ENCODE measurements around the gene SLC25A10.

SLC25A10 gene

DNA sequence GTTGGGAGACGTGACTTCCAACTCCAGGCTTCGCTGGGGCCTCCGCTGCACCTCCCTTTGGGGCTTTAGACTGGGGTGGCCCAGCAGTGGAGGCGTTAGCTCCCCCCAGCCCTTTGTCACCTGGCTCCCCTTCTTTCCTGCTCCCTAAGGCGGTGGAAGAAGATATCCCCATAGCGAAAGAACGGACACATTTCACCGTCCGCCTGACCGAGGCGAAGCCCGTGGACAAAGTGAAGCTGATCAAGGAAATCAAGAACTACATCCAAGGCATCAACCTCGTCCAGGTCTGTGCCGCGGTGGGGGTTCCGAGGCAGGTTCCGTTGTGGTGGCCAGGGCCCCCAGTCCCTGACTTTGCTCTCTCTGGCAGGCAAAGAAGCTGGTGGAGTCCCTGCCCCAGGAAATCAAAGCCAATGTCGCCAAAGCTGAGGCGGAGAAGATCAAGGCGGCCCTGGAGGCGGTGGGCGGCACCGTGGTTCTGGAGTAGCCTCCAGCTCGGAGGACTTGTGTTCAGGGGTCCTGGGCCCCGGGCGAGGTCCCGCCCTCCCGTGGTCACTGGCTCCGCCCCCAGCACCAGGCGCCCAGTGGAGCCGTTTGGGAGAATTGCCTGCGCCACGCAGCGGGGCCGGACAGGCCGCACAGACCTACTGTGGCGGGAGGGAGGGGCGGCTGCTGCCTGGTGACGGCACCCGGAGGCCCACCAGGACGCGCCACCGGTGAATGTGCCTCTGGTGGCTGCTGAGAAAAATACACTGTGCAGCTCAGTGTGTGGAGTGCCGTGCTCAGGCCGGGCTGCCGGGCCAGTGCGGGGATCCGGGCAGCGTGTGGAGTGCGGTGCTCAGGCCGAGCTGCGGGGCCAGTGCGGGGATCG is 5.1 kb upstream of the SLC25A10 start:
- DNase-seq = no peak

DNA sequence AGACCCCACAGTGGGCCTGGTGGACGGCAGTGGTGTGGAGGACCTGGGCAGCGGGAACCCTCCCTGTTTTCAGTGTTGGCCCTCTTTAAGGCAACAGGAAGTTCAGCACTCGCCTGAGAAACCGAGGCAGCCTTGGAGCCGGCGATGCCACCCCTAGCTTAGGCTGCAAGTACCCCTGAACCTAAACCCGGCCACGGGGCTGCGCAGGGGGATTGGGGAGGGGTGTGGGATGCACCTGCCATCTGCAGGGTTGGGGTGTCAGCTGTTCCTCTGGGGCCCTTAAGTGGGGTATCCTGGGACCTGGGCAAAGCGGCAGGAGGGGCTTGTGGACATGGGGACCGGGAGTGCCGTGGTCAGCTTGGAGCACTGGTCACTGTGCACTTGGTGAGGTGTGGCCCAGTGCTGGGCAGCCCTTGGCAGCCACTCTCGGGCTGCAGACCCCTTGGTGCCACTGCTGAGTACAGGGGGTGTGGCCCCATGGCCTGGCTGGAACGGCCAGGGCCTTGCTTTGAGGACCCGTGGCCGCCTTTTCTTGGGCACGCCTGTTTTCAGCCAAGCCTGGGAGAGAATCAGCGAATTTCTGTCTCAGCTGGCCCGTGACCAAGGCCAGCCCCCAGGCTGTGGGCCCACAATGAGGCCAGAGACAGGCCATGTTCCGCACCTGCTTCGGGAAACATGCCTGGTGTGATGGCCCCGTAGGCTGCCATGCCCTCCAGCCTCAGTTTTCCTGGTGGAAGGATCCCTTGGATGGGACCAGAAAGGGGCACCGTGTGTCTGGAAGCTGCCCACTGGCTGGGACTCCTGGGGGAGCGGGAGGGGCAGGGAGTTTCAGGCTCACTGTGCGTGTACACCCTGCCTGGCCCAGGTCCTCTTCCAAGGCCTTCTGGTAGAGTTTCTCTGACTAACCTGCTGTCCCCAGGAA is 4.1 kb upstream of the SLC25A10 start:
- DNase-seq = no peak

DNA sequence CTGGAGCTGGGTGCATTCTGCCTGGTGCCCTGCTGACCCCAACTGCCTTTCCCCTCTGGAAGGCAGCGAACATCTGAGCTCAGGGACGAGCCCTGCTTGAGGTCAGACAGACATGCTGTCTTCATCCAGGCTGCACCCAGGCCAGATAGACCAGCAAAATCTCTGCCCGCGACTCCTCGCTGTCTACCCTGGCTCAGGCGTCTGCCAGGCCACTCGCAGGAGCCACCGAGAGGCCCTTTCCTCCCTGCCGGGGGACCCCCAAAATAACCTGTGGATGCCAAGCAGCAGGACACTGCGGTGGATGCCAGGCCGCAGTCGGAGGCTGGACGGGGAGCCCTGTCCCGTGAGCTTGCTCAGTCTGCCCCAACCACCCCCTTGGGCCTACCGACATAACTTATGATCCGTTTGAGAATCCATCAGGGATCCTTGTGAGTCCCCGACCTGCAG is 3.3 kb upstream of the SLC25A10 start:
- DNase-seq = no peak

DNA sequence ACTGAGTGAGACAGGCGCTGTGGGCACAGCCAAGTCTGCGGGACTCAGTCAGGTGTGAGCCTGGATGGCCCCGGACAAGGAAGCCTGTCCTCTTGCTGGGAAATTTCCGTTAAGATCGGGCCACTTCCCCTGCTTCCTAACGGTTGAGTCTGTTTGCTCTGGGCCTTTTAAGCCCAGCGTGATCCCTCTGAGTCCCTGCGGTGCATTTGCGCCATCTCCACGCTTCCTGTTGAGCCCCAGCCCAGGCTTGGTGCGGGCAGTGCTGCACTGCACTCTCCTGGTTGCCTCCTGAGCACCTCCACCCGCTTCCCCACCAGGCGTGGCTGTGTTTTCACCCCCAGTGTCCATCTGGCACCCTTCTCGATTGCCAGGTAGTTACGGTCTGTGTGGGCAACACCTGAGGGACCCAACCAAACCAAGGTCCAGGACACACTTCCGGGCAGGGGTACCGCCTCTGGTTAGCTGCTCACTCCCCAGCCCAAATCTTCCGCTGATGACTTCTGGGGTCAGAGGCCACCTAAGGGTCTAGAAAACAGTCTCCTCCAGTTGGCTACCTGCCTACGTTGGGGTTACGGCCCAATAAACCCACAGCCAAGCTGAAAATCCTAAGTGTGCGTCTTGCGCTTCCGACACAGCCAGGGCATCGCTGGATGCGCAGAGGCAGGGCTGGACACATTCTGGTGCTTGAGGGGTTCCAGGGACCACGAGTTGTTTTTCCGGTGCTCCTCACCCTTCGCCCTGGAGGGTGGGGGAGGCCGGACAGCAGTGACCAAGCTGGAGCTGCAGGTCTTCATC is 1.4 kb upstream of the SLC25A10 start:
- no peak for DNase-seq

DNA sequence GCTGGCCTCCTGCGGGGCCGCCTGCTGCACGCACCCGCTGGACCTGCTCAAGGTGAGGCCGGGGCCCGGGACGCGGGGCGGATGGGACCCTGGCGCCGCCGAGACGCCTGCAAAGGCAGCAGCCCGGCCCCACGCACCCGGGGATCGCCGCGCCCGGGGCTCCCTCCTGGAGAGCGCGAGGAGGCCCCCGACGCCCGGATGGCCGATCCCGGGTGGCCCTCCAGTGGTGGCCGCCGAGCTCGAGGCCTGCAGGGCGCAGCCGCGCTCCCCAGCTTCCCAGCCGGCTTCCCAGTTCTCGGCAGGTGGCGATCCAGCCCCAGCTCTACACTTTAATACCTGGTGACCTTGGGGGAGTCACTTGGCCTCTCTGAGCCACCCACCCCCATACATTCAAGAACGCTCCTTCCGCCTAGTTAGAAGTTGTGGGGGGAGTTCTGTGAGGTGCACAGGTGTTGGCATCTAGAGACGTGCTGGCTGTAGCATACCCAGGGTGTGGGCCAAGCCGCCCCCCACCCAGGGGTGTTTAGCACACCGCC is 452 bp downstream of the SLC25A10 start:
- no peak for DNase-seq

DNA sequence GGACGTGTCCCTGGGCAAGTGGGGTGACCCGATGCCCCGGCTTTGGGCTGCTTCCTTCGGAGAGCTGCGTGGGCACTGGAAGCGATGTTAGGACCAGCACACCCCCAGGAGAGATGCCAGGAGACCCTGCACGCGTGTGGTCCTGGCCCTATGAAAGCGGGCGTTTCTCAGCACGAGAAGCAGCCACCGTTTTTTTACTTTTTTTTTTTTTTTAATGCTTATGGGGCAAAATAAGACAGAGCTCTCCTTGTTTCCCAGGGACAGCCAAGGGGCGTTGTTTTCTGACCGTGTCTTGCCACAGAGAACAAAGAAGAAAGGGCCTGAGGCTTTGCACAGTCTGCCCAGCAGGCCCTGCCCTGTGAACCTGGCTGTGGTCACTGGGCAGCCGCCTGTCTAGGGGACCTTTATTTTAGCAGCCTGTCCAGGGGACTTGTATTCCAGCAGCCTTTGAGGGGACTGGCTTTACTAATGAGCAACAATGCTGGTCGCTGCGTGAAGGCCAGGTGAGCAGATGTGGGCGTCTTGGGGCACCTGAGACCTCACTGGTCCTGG is 996 bp downstream of the SLC25A10 start:
- no peak for DNase-seq

DNA sequence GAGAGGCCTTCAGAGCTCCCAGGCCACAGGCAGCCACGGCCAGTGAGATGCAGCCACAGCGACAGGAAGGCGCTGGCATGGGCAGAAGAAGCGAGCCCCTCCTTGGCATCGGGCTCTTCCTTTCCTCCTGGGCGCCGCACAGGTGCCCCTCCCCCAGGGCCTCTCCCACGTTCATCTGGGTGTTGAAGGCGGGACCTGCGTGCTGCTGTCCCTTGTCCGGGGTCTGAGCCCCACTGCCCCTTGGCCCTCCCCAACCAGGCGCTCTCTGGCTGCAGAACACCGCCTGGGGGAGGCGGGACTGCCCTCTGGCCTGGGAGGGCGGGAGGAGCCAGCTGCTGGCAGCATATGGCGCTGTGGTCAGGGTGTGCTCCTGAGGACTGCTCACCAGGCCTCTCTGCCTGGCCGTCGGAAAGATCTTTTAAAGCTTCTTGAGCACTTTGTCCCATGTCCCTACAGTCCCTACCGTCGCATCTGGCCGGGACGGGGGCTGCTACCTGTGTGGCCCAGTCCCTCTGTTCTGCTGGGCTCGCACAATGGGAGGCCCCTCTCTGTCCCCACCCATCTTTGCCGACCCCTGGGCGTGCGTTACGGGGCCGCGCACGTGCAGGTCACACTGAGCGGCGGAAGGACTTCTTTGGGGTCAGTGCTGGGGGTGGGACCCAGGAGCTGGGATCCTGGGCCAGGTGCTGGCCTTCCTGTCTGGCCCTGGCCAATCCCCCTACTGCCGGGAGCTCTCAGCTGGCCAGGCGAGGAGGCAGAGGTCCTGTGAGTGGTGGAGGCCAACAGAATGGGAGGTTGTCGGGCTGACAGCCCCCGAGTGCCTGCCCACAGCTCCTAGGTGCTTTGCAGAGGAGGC is 1.7 kb downstream of the SLC25A10 start:
- DNase-seq = no peak

DNA sequence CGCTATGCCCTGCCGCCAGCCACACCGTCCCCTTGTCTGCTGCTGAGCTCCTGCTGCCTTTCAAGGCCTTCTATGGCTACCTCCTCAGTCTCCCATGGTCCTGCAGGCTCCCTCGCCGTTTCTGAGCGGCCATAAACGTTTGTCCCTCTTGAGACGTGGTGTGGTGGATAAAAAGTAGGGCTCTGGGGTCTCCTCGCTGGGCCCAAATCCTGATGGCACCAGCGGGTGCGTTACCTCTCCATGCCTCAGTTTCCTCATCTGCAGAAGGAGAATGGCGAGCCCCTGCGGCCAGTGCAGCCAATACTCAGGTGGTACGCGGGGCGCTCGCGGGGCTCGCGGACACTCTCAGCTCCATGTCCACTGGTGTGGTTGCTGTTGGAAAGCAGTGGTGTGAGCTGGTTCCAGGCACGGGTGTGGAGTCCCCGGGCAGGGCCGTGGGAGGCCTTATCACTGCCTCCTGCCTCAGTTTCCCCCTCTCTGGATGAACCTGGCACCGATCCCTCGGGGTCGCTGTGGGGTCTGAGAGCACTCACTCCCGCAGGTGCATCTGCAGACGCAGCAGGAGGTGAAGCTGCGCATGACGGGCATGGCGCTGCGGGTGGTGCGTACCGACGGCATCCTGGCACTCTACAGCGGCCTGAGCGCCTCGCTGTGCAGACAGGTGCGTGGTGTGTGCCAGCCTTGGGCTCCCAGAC is 2.5 kb downstream of the SLC25A10 start:
- DNase-seq = no peak

DNA sequence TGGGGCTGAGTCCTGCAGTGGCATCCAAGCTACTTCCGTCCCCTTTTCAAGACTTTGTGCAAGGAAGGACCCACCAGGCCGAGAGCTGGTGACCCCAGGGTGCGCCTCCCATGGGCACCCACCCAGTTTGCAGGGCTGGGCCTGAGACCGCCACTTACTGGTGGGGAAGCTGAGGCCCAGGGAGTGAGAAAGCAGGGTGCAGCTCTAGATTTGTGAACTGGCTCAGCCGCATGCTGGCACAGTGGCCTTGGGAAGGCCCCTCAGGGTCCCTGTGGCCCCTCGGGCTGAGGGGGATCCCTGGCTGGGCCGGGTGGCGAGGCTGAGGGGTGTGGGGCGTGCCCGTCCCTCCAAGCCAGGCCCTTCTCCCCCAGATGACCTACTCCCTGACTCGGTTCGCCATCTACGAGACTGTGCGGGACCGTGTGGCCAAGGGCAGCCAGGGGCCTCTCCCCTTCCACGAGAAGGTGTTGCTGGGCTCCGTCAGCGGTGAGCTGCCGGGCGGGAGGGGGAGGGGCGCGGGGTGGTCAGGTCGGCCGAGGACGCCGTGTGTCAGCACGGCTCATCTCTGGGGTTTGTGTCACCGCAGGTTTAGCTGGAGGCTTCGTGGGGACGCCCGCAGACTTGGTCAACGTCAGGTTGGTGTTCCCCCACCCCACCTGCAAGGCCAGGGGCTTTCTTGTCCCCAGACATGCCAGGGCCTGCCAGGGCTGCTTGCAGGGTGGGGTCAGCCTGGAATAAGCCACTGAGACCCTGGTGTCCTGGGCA is 3.2 kb downstream of the SLC25A10 start:
- DNase-seq = no peak

DNA sequence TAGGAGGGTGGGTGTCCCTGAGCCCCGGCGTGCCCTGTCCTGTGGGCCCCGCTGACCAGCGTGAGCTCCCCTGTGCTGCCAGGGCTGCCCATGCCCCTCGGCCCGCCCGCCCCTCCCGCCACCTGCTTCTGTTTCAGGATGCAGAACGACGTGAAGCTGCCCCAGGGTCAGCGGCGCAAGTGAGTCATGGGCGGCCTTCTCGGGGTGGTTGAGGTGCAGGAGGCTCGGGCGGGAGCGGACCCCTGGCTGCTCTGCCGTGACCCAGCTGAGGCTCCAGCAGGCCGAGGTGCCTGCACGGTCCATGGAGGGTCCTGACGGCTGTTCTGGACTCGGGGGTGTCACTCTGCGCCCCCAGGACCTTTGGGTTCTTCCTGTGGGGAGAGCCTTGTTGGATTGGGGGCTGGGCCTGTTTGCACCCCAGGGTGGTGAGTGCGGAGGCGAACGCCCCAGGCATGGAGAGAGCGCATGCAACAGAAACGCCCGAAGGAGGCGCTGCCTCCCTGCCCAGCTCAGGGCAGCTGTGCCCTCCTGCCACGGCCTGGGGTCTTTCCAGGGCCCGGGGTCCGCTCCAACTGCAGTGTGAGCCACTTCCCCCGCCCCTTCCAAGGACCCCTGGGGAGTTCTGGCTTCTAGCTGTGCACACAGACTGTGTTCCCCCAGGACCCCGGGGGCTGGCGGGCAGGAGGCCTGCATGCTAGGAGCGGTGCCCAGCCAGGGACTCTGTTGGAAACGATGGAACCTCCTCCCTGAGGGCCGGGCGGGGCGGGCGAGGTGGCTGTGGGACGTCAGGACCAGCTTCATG is 4.0 kb downstream of the SLC25A10 start:
- no peak for DNase-seq

DNA sequence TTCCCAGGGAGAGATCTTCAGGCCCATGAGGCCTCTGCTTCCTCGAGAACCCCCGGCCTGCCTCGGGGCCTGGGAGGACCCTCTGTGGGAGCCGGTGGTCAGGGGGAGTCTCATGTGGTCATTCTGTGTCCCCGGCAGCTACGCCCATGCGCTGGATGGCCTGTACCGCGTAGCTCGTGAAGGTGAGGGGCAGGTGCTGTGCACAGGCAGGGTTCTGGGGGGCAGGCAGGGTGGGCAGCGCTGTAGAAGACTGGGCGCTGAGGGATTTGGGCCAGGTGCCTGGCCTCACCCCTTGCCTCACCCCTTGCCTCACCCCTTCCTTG is 4.6 kb downstream of the SLC25A10 start:
- no peak for DNase-seq

DNA sequence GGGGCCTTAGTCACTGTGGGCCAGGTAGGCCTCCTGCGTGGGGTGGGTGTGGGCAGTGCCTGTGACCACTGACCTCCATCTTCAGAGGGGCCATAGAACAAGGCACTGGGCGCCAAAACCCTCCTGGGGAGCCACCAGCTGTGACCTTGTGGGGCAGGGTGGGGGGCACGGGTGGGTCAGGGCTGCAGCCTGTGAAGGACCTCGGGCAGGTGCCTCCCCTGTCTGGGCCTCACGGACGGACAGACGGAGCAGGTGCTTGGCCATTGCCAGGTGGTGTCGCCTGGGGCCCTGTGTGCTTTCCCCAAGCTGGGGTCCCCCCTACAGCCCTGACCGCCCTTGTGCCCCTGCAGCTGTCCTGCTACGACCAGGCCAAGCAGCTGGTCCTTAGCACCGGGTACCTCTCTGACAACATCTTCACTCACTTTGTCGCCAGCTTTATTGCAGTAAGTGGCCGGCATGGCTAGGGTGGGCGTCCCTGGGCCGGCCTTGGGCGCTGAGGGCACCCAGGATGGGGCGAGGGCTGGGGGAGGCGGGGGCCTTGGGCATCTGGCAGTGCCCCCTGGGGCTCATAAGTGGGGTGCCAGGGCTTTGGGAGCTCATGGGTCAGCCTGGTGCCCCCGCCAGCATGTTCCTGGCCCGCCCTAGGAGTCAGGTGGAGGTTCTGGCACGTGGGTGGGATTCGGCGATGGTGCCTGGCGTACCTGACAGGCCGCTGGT is 5.1 kb downstream of the SLC25A10 start:
- no peak for DNase-seq

DNA sequence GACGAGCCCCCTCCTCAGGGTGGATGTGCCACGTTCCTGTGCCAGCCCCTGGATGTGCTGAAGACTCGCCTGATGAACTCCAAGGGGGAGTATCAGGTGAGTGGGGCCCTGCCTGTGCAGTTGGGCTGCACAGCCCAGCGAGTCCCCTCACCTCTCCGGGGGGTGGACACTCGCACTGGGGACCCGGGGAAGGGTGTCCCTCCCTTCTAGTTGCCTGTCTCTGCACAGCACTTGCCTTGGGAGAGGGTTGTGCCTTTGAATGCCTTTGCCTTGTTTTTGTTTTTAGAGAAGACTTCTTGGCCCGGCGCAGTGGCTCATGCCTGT is 5.6 kb downstream of the SLC25A10 start:
- no peak for DNase-seq

DNA sequence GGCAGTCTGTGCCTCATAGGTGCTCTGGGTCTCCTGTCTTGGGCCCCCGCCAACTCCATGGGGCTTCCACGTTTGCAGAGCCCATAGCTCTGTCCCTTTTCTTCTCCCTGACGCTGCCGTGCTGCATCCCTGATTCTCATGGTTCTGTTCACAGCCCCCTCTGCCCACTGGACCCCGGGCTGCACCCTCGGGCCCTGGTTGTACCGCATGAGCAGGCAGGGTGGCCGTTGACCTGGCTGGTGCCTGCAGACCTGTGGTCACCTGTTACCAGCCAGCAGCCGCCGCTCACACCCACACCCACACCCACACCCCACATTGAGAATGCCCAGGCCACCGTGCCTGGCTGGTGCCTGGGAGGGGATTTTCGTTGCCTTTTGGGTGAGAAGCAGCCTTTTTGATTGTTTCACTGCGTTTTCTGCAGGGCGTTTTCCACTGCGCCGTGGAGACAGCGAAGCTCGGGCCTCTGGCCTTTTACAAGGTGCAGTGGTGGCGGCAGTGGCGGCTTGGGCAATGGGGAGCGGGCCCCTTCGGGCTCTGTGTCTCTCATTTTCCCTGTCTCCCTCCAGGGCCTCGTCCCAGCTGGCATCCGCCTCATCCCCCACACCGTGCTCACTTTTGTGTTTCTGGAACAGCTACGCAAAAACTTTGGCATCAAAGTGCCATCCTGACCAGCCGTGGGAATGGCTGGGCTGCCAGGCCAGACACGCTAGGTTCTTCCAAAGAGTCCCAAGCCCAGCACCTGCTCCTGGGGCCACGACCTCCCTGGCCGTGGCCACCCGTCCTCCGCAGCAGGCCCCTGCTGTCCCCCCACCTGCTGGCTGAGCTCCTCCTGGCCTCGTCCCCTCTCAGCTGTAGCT is 7.6 kb downstream of the SLC25A10 start:
- DNase-seq = no peak

DNA sequence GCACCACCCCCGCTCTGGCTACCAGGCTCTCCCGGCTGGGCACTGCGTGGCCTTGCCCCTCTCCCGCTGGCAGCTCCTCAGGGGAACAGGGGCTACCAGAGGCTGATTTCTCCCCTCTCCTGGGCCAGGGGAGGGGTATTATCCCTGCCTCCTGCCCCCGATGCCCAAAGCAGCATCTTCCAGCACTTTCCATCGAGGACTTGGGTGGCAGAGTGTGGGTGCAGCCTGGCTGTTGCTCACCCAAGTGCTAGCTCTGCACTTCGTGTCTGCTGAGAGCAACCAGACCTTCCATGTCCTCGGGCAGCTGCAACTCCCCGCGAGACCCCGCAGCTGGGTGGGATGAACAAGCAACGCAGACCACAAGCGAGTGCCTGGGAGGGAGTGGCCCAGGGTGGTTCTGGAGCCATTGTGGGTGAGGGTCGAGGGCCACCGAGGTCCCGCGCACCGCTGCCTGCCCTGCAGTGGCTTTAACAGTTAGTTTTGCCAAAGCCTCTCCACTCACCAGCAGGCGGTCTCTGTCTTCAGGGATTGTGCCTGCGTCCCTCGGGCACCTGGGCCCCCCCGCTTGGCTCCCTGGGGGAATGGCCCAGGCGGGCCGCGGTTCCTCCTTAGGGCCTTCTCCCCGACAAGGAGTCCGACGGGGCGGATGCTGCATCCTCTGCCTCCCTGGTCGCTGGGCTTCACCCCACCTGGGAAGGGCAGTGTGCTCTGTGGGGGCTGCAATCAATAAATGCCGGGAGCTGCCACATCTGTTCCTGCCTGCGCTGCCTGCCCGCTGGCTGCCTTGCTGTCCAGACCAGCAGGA is 8.4 kb downstream of the SLC25A10 start:
- no peak for DNase-seq

DNA sequence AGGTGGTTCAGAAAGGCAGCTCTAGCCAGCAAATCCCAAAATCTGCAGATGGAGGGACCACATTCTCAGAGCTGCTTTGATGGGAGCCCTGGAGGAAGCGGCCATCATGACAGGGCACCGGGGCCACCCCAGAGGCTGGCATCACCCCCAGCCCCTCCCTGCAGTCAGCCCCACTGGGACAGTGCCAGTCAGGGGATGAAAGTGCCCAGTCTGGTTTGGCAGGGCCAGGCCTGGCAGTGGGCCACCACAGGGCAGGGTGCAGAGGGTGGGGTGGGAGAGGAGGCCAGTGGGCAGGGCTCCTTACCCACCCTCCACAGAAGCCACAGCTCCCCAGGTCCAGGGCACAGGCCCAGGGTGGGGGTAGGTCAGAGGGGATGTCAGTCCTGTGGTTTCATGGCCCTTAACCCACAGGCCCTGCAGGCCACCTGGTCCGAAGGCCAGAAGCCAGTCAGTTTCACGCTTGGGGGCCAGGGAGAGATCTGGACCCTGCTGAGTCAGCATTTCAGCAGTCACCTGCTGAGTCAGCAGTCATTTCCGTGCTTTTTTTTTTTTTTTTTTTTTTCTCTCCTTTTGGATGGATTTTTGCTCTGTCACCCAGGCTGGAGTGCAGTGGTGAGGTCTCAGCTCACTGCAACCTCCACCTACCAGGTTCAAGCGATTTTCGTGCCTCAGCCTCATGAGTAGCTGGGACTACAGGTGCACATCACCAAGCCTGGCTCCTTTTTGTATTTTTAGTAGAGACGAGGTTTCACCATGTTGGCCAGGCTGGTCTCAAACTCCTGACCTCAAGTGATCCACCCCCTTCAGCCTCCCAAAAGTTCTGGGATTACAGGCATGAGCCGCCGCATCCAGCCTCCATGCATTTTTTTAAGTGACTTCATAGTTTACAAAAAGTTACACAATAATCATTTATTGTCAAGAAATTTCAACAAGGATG is 10.4 kb downstream of the SLC25A10 start:
- no peak for DNase-seq
